Esophagus squamous epithelium (tissue), 5 donors: ENCODE results near the gene ZNF543. TPM values are rescaled to one million over a fixed set of nuclear protein-coding genes. Genes with fewer than 3 reads are reported as not detected.

Experiments used
- DNase-seq: peaks from one replicate; lab custom pipeline; 2025; lab: John Stamatoyannopoulos, UW
- H3K27ac ChIP-seq, 4 donors: fragments of 200-600 bp; sonication (generic); one replicate each; pipeline ENCODE4 v1.5.1; 2016 to 2019; ENCODE audit warnings: mild to moderate bottlenecking in 1 of 4
- H3K27me3 ChIP-seq, 4 donors: fragments of 200-600 bp; sonication (generic); 1 replicate in 3 of 4; 2 replicates in 1 of 4; pipeline versions ENCODE4 v1.5.1 to v1.6.0; 2017 to 2021; ENCODE audit warnings: antibody characterized with exemption in 1 of 4
- H3K36me3 ChIP-seq, 3 donors: fragments of 200-600 bp; sonication (generic); one replicate each; pipeline ENCODE4 v1.5.1; 2016 to 2019
- H3K4me1 ChIP-seq, 3 donors: fragments of 200-600 bp; sonication (generic); one replicate each; pipeline ENCODE4 v1.5.1; 2017 to 2019
- H3K4me3 ChIP-seq, 4 donors: fragments of 200-600 bp; sonication (generic); 1 replicate in 3 of 4; 2 replicates in 1 of 4; pipeline ENCODE4 v1.5.1; 2016 to 2019; ENCODE audit warnings: mild to moderate bottlenecking in 2 of 4, moderate library complexity in 1 of 4
- H3K9me3 ChIP-seq, 3 donors: fragments of 200-600 bp; sonication (generic); one replicate each; pipeline ENCODE4 v1.5.1; 2016 to 2019
- POLR2A ChIP-seq, 4 donors: fragments of 450-650 bp; IDR thresholded peaks; one replicate each; pipeline ENCODE4 v1.6.1; 2017; ENCODE audit warnings: antibody characterized with exemption in 4 of 4, mild to moderate bottlenecking in 4 of 4, moderate library complexity in 3 of 4
- WGBS, 2 donors: methylation state at CpG; one replicate each; pipeline ENCODE4 v1.1.5; 2018; 5-methylcytosine and 5-hydroxymethylcytosine counted together
- intact Hi-C: fragments of 100-400 bp; cut with DNase I; formaldehyde crosslinking; loops from one replicate; pipeline ENCODE4 v1.15.0; 2022
- total RNA-seq, 4 donors: library from RNA; depleted of rRNA; stranded (reverse); fragments of >200 nt; gene quantifications; one replicate each; pipeline ENCODE4 v1.1.0, GENCODE V29; 2016
- TF ChIP-seq, protein P1 (sequence below), 6 experiments: fragments of 450-650 bp in 4 of 6; fragments of 200-600 bp in 2 of 6; sonication (generic) in 2 of 6; IDR thresholded peaks; one replicate each; pipeline ENCODE4 v1.5.1; 2016 to 2019; ENCODE audit warnings: antibody characterized with exemption in 6 of 6, mild to moderate bottlenecking in 4 of 6, moderate library complexity in 4 of 6
- donor health status: DM: yes; HTN: yes; CAD: no.

ZNF543 gene
- total RNA-seq, 4 donors from 2014 or later, result 4.7 to 10.1 (median 8.4) TPM

DNA sequence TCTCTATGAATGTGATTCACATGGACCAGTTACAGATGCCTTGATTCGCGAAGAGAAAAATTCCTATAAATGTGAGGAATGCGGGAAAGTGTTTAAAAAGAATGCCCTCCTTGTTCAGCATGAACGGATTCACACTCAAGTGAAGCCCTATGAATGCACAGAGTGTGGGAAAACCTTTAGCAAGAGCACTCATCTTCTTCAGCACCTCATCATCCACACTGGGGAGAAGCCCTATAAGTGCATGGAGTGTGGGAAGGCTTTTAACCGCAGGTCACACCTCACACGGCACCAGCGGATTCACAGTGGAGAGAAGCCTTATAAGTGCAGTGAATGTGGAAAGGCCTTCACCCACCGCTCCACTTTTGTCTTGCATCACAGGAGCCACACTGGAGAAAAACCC lies 7.7 kb downstream of the ZNF543 start:
- Histone ChIP-seq H3K4me1 (peaks cover 0 to under 1% (median 0%) of the 10 kb centered on the region in 3 donors), H3K4me3 (no peak overlapping the region), H3K9me3 (peaks cover 0 to 19% (median 12%) of the 10 kb centered on the region in 3 donors), H3K36me3 (peaks cover 18 to 86% (median 45%) of the 10 kb centered on the region in 3 donors), H3K27me3 (no peaks in the 10 kb centered on the region), H3K27ac (no peak overlapping the region)
- DNase-seq, result no peak
- intact Hi-C loops, result no loop called here
- TF ChIP-seq POLR2A (IDR thresholded peaks at IDR 0.05), result no peak
- TF ChIP-seq, protein P1, sequence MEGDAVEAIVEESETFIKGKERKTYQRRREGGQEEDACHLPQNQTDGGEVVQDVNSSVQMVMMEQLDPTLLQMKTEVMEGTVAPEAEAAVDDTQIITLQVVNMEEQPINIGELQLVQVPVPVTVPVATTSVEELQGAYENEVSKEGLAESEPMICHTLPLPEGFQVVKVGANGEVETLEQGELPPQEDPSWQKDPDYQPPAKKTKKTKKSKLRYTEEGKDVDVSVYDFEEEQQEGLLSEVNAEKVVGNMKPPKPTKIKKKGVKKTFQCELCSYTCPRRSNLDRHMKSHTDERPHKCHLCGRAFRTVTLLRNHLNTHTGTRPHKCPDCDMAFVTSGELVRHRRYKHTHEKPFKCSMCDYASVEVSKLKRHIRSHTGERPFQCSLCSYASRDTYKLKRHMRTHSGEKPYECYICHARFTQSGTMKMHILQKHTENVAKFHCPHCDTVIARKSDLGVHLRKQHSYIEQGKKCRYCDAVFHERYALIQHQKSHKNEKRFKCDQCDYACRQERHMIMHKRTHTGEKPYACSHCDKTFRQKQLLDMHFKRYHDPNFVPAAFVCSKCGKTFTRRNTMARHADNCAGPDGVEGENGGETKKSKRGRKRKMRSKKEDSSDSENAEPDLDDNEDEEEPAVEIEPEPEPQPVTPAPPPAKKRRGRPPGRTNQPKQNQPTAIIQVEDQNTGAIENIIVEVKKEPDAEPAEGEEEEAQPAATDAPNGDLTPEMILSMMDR (IDR thresholded peaks at IDR 0.05), result no peak
- WGBS, 2 donors, result 89 to 96% methylated on average over 8 of the region's 8 CpGs

DNA sequence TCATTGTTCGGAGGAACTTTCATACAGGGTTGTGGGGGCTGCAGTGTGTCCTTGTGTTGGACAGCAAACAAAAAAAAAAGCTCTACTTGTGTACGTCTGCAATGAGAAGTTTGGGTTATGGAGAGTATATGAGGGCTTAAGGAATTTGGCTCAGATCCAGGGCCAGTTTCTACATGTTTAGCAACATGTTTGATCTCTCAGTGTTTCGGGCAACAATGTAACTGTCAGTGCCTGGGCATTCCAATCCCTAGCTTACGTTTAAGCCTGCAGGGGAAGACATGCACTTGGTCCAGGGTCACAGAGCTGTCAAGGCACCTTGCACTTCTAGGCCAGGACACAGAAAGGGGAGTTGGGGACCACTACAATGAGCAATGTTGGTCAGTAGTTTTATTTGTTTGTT lies 13.9 kb downstream of the ZNF543 start:
- Histone ChIP-seq H3K36me3 (peaks cover under 1 to 24% (median under 1%) of the 10 kb centered on the region in 3 donors), H3K27ac (peak overlapping the region in 1 of 4 donors; percentile 13), H3K4me3 (no peak overlapping the region), H3K9me3 (no peaks in the 10 kb centered on the region), H3K4me1 (peaks cover 0 to 14% (median 0%) of the 10 kb centered on the region in 3 donors), H3K27me3 (no peaks in the 10 kb centered on the region)
- WGBS, 2 donors, result 48 to 49% methylated on average over 4 of the region's 4 CpGs
- TF ChIP-seq, protein P1 (IDR thresholded peaks at IDR 0.05), result no peak
- no peak for TF ChIP-seq POLR2A (IDR thresholded peaks at IDR 0.05)
- DNase-seq, result no peak
- intact Hi-C loops, result no loop called here

- H3K27me3 ChIP-seq, result no peaks in the 10 kb centered on the region
- H3K4me3 ChIP-seq, result no peak overlapping the region
- H3K4me1 ChIP-seq, result peaks cover 0 to 10% (median 0%) of the 10 kb centered on the region in 3 donors
- no peaks in the 10 kb centered on the region for H3K9me3 ChIP-seq
- H3K27ac ChIP-seq, result peak overlapping the region in 2 of 4 donors; percentile 24 to 27
- no peak for DNase-seq
- H3K36me3 ChIP-seq, result no peaks in the 10 kb centered on the region
- intact Hi-C loops, result no loop called here
- WGBS, 2 donors, result 40 to 45% methylated on average over 3 of the region's 3 CpGs
- TF ChIP-seq POLR2A (IDR thresholded peaks at IDR 0.05), result no peak
- TF ChIP-seq, protein P1 (IDR thresholded peaks at IDR 0.05), result no peak
Observed at GRCh38 chr19:57338877-57339276, 18.6 kb downstream of the ZNF543 start.

GRCh38 chr19:57342582-57342981 lies 22.3 kb downstream of the ZNF543 start:
- Histone ChIP-seq H3K36me3 (no peaks in the 10 kb centered on the region), H3K4me1 (no peaks in the 10 kb centered on the region), H3K27me3 (no peaks in the 10 kb centered on the region), H3K4me3 (no peak overlapping the region), H3K9me3 (no peaks in the 10 kb centered on the region), H3K27ac (no peak overlapping the region)
- no peak for TF ChIP-seq POLR2A (IDR thresholded peaks at IDR 0.05)
- TF ChIP-seq, protein P1 (IDR thresholded peaks at IDR 0.05), result no peak
- intact Hi-C loops, result no loop called here
- no peak for DNase-seq
- WGBS, 2 donors, result 72 to 75% methylated on average over 6 of the region's 6 CpGs

- no peak overlapping the region for H3K27ac ChIP-seq
- H3K27me3 ChIP-seq, result no peaks in the 10 kb centered on the region
- peaks cover 0 to 7% (median 0%) of the 10 kb centered on the region in 3 donors for H3K36me3 ChIP-seq
- no peak overlapping the region for H3K4me3 ChIP-seq
- no peaks in the 10 kb centered on the region for H3K9me3 ChIP-seq
- intact Hi-C loops, result no loop called here
- no peak for DNase-seq
- H3K4me1 ChIP-seq, result peaks cover 5 to 23% (median 13%) of the 10 kb centered on the region in 3 donors
- WGBS, 2 donors, result 45 to 46% methylated on average over 3 of the region's 3 CpGs
- no peak for TF ChIP-seq POLR2A (IDR thresholded peaks at IDR 0.05)
- TF ChIP-seq, protein P1 (IDR thresholded peaks at IDR 0.05), result no peak
Observed at GRCh38 chr19:57348136-57348535, 27.9 kb downstream of the ZNF543 start.
